NCI-H1694 (cell line): ENCODE measurements around the gene ELAPOR1.
"Not testable (repeated sequence)": the region's sequence is repeated elsewhere in the genome, so short reads cannot be mapped to it uniquely, and the experiment has no call there.

ENCODE experiments used
- DNase-seq: peaks from one replicate; lab custom pipeline; 2025; lab: John Stamatoyannopoulos, UW

Gene ELAPOR1

GRCh38 chr1:109135940-109136339, 22.0 kb downstream of the ELAPOR1 start:
- DNase-seq, result no peak

GRCh38 chr1:109136766-109137165, 22.9 kb downstream of the ELAPOR1 start:
- no peak for DNase-seq

GRCh38 chr1:109137958-109138357, 24.0 kb downstream of the ELAPOR1 start:
- no peak for DNase-seq

- DNase-seq, result no peak
Observed at GRCh38 chr1:109138358-109138757, 24.4 kb downstream of the ELAPOR1 start.

- DNase-seq, result no peak
Observed at GRCh38 chr1:109140392-109140791, 26.5 kb downstream of the ELAPOR1 start.

GRCh38 chr1:109142260-109142659, 28.3 kb downstream of the ELAPOR1 start:
- DNase-seq, result no peak

- DNase-seq, result not testable (repeated sequence)
Observed at GRCh38 chr1:109142725-109143124, 28.8 kb downstream of the ELAPOR1 start.

- DNase-seq, result no peak
Observed at GRCh38 chr1:109148987-109149561, 35.2 kb downstream of the ELAPOR1 start.

- no peak for DNase-seq
Observed at GRCh38 chr1:109149874-109150601, 36.1 kb downstream of the ELAPOR1 start.

- no peak for DNase-seq
Observed at GRCh38 chr1:109151146-109151990, 37.5 kb downstream of the ELAPOR1 start.

GRCh38 chr1:109152196-109152595, 38.3 kb downstream of the ELAPOR1 start:
- DNase-seq, result no peak

- no peak for DNase-seq
Observed at GRCh38 chr1:109156916-109157385, 43.0 kb downstream of the ELAPOR1 start.

GRCh38 chr1:109158433-109158832, 44.5 kb downstream of the ELAPOR1 start:
- DNase-seq, result no peak

- DNase-seq, result no peak
Observed at GRCh38 chr1:109159326-109159725, 45.4 kb downstream of the ELAPOR1 start.

GRCh38 chr1:109160071-109160840, 46.3 kb downstream of the ELAPOR1 start:
- DNase-seq, result no peak

GRCh38 chr1:109161858-109162606, 48.1 kb downstream of the ELAPOR1 start:
- no peak for DNase-seq

- DNase-seq, result no peak
Observed at GRCh38 chr1:109162626-109163025, 48.7 kb downstream of the ELAPOR1 start.

- no peak for DNase-seq
Observed at GRCh38 chr1:109163551-109163950, 49.6 kb downstream of the ELAPOR1 start.
